Measurements from ENCODE around the gene MYDGF. TPM values are rescaled to one million over a fixed set of nuclear protein-coding genes. Genes with fewer than 3 reads are reported as not detected.

Gene MYDGF
- polyA plus RNA-seq, 3 donors: 64.6 to 165 (median 160) TPM

- Mint-ChIP-seq H3K27ac (peak overlapping the region in 1 of 7 donors; percentile 6), H3K9me3 (peaks cover 0 to 2% (median 0%) of the 10 kb centered on the region in 7 donors), H3K27me3 (ENCODE audit: low read depth in 3 of 3) (no peaks in the 10 kb centered on the region), H3K36me3 (peaks cover 45 to 87% of the 10 kb centered on the region in 2 donors), H3K4me1 (no peaks in the 10 kb centered on the region), H3K4me3 (no peak overlapping the region)
- no peak overlapping the region for H3K9ac ChIP-seq (ENCODE audit: insufficient read depth, low read length, poor library complexity, severe bottlenecking)
- no peaks in the 10 kb centered on the region for H4K20me1 ChIP-seq (ENCODE audit: insufficient read depth, low read length)
- no peak overlapping the region for H2AFZ ChIP-seq (ENCODE audit: insufficient read depth, low read depth, low read length, poor library complexity, severe bottlenecking)
- no peaks in the 10 kb centered on the region for H3K27me3 ChIP-seq (ENCODE audit: control insufficient read depth in 2 of 2, insufficient read depth in 2 of 2, low read length in 2 of 2)
- no peak overlapping the region for H3K4me3 ChIP-seq (replicated peaks in 1 of 3; ENCODE audit: low read depth in 2 of 3, low read length in 3 of 3)
- intact Hi-C loops (cut with micrococcal nuclease): loop anchor here in 1 of 2 donors (10.0 kb wide), 1 partner anchor 354 kb away; no protein-coding TSS in a partner anchor
- no peak overlapping the region for H3K27ac ChIP-seq (ENCODE audit: low read depth in 1 of 2, low read length in 2 of 2)
- H3K9me3 ChIP-seq (replicated peaks in 1 of 2; ENCODE audit: control insufficient read depth in 1 of 2, insufficient read depth in 1 of 2, low read length in 2 of 2): no peaks in the 10 kb centered on the region
- no peaks in the 10 kb centered on the region for H3K4me1 ChIP-seq (ENCODE audit: control insufficient read depth in 1 of 2, insufficient read depth in 2 of 2, low read length in 2 of 2)
- no peak for TF ChIP-seq CTCF (IDR thresholded peaks at IDR 0.05)
- peaks cover 55 to 76% of the 10 kb centered on the region in 2 donors for H3K36me3 ChIP-seq (replicated peaks in 1 of 2; ENCODE audit: control insufficient read depth in 1 of 2, insufficient read depth in 2 of 2, low read length in 2 of 2)
- DNase-seq: no peak
- no peak overlapping the region for H3K4me2 ChIP-seq (replicated peaks; ENCODE audit: extremely low read depth, low read length, poor library complexity, severe bottlenecking)
- H3K79me2 ChIP-seq (ENCODE audit: insufficient read depth, low read length): no peaks in the 10 kb centered on the region
- WGBS (ENCODE audit: insufficient coverage): 94% methylated on average over 25 of the region's 34 CpGs
Observed at GRCh38 chr19:4678881-4679790, 9.0 kb upstream of the MYDGF start.

DNA sequence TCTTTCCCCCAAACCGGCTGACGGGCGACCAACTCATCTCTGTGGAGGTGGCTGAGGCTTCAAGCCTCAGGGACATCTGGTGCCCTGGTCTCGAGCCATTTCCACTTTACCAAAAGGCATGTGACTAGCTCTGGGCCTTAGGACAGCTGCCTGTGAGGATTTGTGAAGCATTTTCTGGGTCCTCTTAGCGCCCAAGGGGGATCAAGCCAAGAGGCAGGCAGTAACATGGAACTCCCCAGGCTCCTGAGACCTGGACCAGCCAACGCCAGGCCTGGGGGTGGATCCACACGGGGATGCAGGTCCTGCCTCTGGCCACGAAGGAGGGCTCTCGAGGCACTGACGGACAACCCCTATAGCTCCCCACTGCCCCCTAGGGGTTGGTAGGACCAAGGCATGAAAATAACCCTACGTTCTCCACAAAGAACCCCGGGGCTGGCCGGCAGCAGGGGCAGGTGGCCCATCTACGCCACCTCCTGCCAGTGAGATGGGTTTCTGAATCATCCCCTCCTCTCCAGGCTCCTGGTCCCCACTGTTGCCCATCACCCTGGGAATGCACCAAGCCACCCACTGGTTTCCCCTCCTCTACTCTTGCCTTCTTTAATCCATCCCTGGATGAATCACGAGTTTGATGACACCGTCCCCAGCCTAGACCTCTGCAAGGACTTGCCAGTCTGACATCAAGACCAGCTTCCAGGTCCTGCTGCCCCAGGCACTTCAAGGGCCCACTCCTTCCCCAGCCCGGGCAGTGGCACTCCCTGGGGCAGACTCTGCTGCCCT, 7.0 kb upstream of the MYDGF start:
- H3K4me2 ChIP-seq (replicated peaks; ENCODE audit: extremely low read depth, low read length, poor library complexity, severe bottlenecking): no peak overlapping the region
- WGBS (ENCODE audit: insufficient coverage): 93% methylated on average over 12 of the region's 17 CpGs
- no peak overlapping the region for H3K9ac ChIP-seq (ENCODE audit: insufficient read depth, low read length, poor library complexity, severe bottlenecking)
- H4K20me1 ChIP-seq (ENCODE audit: insufficient read depth, low read length): no peaks in the 10 kb centered on the region
- H2AFZ ChIP-seq (ENCODE audit: insufficient read depth, low read depth, low read length, poor library complexity, severe bottlenecking): no peak overlapping the region
- peaks cover 0 to 2% (median 0%) of the 10 kb centered on the region in 7 donors for H3K9me3 Mint-ChIP-seq
- peak overlapping the region in 2 of 7 donors; percentile 42 to 89 for H3K27ac Mint-ChIP-seq
- no peak overlapping the region for H3K27ac ChIP-seq (ENCODE audit: low read depth in 1 of 2, low read length in 2 of 2)
- H3K27me3 Mint-ChIP-seq (ENCODE audit: low read depth in 3 of 3): no peaks in the 10 kb centered on the region
- H3K36me3 ChIP-seq (replicated peaks in 1 of 2; ENCODE audit: control insufficient read depth in 1 of 2, insufficient read depth in 2 of 2, low read length in 2 of 2): peaks cover 40 to 56% of the 10 kb centered on the region in 2 donors
- peaks cover 34 to 73% of the 10 kb centered on the region in 2 donors for H3K36me3 Mint-ChIP-seq
- peak in 2 of 3 donors; percentile 10 to 31 for DNase-seq
- H3K4me1 Mint-ChIP-seq: no peaks in the 10 kb centered on the region
- peak; percentile 38 for TF ChIP-seq CTCF (IDR thresholded peaks at IDR 0.05)
- no peak overlapping the region for H3K4me3 ChIP-seq (replicated peaks in 1 of 3; ENCODE audit: low read depth in 2 of 3, low read length in 3 of 3)
- H3K27me3 ChIP-seq (ENCODE audit: control insufficient read depth in 2 of 2, insufficient read depth in 2 of 2, low read length in 2 of 2): no peaks in the 10 kb centered on the region
- H3K9me3 ChIP-seq (replicated peaks in 1 of 2; ENCODE audit: control insufficient read depth in 1 of 2, insufficient read depth in 1 of 2, low read length in 2 of 2): no peaks in the 10 kb centered on the region
- H3K4me3 Mint-ChIP-seq: peak overlapping the region in 1 of 2 donors; percentile 5
- H3K4me1 ChIP-seq (ENCODE audit: control insufficient read depth in 1 of 2, insufficient read depth in 2 of 2, low read length in 2 of 2): no peaks in the 10 kb centered on the region
- H3K79me2 ChIP-seq (ENCODE audit: insufficient read depth, low read length): no peaks in the 10 kb centered on the region
- intact Hi-C loops (cut with micrococcal nuclease): loop anchor here in 1 of 2 donors (10.0 kb wide), 1 partner anchor 352 kb away; no protein-coding TSS in a partner anchor
